KG1 (cell line): ENCODE results near the gene TAPBPL.

Source experiments
- DNase-seq: peaks from one replicate; lab custom pipeline; 2025; lab: John Stamatoyannopoulos, UW

The TAPBPL gene

GRCh38 chr12:6435961-6436715, 15.7 kb upstream of the TAPBPL start:
- DNase-seq = no peak

- DNase-seq = no peak
These were observed 14.3 kb upstream of the TAPBPL start for GRCh38 chr12:6437586-6437985.

- no peak for DNase-seq
These were observed 13.5 kb upstream of the TAPBPL start for GRCh38 chr12:6438345-6438744.

- DNase-seq = no peak
These were observed 11.5 kb upstream of the TAPBPL start for GRCh38 chr12:6440391-6440790.

GRCh38 chr12:6442836-6443235, 9.0 kb upstream of the TAPBPL start:
- no peak for DNase-seq

GRCh38 chr12:6443361-6443983, 8.4 kb upstream of the TAPBPL start:
- no peak for DNase-seq

GRCh38 chr12:6444031-6444430, 7.8 kb upstream of the TAPBPL start:
- no peak for DNase-seq

GRCh38 chr12:6444704-6445688, 6.8 kb upstream of the TAPBPL start, which contains the start of gene CD27:
CD27 (plus strand) TSS chr12:6444955; CDS start chr12:6445096, 141 bp downstream.
- no peak for DNase-seq

- no peak for DNase-seq
These were observed 1.6 kb upstream of the TAPBPL start for GRCh38 chr12:6450091-6450868.

GRCh38 chr12:6450869-6451347, 934 bp upstream of the TAPBPL start:
- DNase-seq = no peak

GRCh38 chr12:6452245-6452943, 552 bp downstream of the TAPBPL start:
- no peak for DNase-seq

- no peak for DNase-seq
These were observed 1.2 kb downstream of the TAPBPL start for GRCh38 chr12:6452944-6453630.

- DNase-seq = no peak
These were observed 5.5 kb downstream of the TAPBPL start for GRCh38 chr12:6457220-6457945.

GRCh38 chr12:6458281-6459003, 6.6 kb downstream of the TAPBPL start:
- DNase-seq = no peak

- no peak for DNase-seq
These were observed 7.1 kb downstream of the TAPBPL start for GRCh38 chr12:6459004-6459337.

- no peak for DNase-seq
These were observed 9.0 kb downstream of the TAPBPL start for GRCh38 chr12:6460751-6461371.

GRCh38 chr12:6461401-6462233, 9.8 kb downstream of the TAPBPL start:
- peak; percentile 85 for DNase-seq
